ENCODE results near the gene STX18.

GRCh38 chr4:4504783-4505182, 37.1 kb downstream of the STX18 start:
- TF ChIP-seq CTCF (IDR thresholded peaks at IDR 0.05) (no peak), POLR2A (IDR thresholded peaks at IDR 0.05) (no peak), POLR2AphosphoS5 (IDR thresholded peaks at IDR 0.05) (no peak)

Measured in prostate gland (tissue), 2 donors.